ENCODE measurements around the gene CDH4.

CDH4 gene

DNA sequence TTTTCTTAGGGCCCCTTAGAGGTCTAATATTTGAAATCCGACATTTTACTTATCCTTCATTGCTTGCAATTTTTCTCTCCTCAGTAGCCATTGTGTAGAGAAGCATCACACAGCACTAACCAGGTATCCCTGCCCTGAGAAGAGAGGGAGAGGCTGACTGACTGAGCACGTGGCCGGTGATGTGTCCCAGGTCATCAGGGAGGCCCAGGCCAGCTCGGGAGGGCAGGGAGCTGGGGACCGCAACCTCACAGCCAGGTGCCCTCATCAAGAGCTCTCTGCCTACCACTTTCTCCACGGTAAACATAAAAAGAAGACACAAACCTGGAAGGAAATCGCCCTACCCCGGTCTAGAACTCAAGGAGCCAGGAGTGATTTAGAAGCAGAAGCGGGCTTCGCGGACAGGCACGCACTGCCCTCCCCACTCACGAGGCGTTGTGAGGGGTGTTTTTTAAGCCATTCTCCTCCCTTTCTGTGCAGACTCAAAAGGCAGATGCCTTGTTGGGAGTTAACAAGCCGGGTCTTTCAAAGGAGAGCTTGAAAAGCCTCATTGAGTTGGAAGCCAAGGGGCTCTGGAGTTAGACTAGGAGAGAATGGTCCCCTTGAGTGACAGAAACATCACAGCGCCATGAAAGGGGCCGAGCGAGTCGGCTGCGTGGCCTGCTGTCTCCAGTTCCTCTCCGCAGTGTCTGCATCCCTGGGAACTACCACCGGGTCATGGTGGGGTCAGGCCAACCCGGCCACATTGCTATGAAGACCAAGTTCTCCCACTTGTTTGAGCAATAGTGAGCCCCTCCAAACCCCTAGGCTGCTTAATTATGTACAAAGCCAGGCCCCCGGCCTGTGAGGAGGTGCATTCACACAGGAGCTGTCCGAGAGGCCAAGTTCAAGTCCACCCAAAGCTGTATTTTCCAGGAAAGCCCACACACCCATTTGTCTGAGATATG is 285.4 kb downstream of the CDH4 start:
- no peak for DNase-seq (ENCODE audit: low read depth)

- DNase-seq (ENCODE audit: low read depth) = no peak
Observed at GRCh38 chr20:61538183-61538942, 286.3 kb downstream of the CDH4 start.

DNA sequence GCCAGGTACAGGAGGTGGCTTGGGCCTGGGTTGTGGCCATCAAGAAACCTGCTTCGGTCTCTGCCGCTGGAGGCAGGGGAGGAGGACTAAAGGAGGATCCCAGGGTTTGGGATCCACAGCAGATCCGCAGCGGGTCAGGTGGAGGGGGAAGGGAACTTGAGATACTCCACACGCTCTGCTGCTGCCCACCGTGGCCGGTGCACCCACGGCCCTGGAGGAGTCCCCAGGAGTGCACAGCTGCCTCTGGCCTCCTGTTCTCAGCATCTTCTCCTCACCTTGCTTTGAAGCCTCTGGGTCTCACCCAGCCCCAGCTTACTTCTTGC is 286.8 kb downstream of the CDH4 start:
- no peak for DNase-seq (ENCODE audit: low read depth)

GRCh38 chr20:61539706-61540360 is 287.8 kb downstream of the CDH4 start:
- DNase-seq (ENCODE audit: low read depth) = no peak

- no peak for DNase-seq (ENCODE audit: low read depth)
Observed at GRCh38 chr20:61541537-61541936, 289.5 kb downstream of the CDH4 start.

- DNase-seq (ENCODE audit: low read depth) = no peak
Observed at GRCh38 chr20:61543086-61543485, 291.0 kb downstream of the CDH4 start.

DNA sequence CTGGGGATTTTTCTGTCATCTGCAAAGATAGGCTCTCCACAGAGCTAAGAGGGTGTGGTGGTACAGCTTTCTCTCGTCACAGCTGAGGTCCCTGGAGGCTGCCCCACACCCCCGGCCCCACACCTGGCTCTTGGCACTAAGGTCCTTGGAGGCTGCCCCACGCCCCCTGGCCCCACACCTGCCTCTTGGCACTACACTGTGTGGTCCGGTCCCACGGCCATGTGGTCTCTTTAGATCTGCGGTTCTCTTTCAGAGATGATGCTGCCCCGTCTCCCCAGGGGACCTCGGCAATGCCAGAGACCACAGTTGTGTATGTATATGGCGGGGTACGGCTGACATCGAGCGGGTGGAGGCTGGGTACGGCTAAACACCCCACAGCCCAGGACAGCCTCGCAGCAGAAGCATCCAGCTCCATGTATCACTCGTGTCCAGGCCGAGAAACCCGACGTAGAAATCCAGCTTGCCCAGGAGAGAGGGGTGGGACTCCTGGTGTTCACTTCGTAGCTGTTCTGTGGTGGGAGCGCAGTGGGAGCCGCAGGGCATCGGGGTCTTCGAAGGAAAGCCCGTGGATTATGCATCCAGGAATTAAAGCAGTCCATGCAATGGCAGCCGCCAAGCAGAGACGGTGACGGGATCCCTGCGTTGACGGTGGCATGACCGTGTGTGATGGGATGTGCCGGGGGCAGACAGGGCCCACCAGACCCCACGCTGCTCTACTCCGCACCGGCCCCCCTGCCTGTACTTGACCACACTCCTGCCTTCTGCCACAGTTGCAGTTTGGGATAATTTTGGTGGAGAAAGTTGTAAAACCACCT is 292.1 kb downstream of the CDH4 start:
- DNase-seq (ENCODE audit: low read depth) = no peak

GRCh38 chr20:61544910-61545889 is 293.1 kb downstream of the CDH4 start:
- no peak for DNase-seq (ENCODE audit: low read depth)

DNA sequence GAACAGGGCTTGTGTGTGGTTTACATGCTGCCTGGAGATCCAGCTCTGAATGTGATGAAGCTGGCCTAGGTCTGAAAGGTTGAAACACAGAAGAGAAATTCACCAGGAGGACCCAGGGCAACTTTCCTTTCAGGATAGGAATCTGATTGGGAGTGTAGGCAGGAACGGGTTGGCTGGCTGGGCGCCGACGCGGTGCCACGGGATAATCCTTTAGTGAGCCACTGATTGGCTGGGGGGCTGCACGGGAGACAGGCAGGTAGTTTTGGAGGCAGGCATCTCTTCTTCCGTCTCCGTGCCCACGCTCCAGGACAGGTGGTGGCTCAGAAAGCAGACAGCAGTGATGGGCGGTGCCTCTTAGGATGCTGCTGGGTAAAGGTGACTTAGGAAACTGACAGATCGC is 294.6 kb downstream of the CDH4 start:
- DNase-seq (ENCODE audit: low read depth) = no peak

DNA sequence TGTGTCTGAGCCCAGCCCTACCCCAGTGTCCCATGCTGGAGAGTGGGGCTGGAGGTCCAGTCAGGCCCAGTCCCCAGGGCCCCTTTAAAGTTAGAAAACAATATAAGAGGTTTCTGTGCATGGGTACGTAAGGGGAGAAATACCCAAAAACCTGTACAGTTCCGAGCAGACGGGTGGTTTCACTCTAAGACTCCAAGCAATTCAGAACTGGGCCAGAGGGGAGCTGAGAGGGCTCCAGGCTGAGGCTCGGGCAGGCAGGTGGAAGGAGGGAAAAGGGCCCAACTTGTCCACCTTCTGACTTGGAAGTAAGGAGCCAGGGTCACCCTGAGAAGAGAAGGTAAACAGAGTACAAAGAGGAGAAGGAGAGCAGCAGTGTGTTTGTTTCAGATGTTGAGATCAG is 296.0 kb downstream of the CDH4 start:
- no peak for DNase-seq (ENCODE audit: low read depth)

- no peak for DNase-seq (ENCODE audit: low read depth)
Observed at GRCh38 chr20:61549865-61550264, 297.8 kb downstream of the CDH4 start.

DNA sequence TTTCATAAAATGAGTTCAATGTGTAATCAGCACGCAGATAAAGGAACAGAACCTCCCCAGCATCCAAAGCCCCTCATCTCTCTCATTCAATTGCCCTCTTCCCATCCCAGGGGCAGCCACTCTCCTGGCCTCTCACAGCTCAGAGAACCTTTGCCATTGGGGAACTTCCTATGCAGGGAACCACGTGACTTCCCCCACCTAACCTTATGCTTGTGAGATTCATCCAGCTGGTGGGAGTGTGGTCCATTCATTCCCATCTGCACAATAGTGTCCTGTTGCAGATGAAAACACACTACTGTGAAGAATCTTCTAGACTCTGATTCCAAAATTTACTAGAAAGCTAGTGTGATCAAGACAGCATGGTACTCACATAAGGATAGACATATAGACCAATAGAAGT is 299.3 kb downstream of the CDH4 start:
- DNase-seq (ENCODE audit: low read depth) = no peak

- no peak for DNase-seq (ENCODE audit: low read depth)
Observed at GRCh38 chr20:61554617-61555016, 302.6 kb downstream of the CDH4 start.

GRCh38 chr20:61555566-61555965 is 303.5 kb downstream of the CDH4 start:
- peak; percentile 27 for DNase-seq (ENCODE audit: low read depth)

DNA sequence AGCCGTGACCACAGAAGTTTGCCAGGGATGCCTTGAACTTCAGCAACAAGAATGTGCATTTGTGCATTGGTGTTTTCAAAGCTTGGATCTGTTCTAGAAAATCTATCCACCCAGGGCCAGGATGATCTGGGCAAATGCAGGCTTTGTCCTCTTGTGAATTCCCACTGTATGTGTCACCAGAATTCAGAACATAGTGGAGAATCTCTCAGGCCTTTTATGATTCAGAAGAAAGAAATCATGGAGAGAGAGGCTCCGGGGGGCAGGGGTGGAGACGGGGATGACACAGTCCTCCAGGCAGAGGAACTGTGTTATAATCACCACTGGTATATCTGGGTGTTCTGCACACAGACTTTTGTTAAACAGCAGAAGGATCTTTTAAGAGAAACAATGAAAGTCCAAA is 304.1 kb downstream of the CDH4 start:
- peak; percentile 95 for DNase-seq (ENCODE audit: low read depth)

- DNase-seq (ENCODE audit: low read depth) = peak; percentile 31
Observed at GRCh38 chr20:61556673-61557072, 304.6 kb downstream of the CDH4 start.

- no peak for DNase-seq (ENCODE audit: low read depth)
Observed at GRCh38 chr20:61557621-61558020, 305.6 kb downstream of the CDH4 start.

GRCh38 chr20:61558726-61559125 is 306.7 kb downstream of the CDH4 start:
- DNase-seq (ENCODE audit: low read depth) = peak; percentile 52

GRCh38 chr20:61559706-61560315 is 307.8 kb downstream of the CDH4 start:
- no peak for DNase-seq (ENCODE audit: low read depth)

DNA sequence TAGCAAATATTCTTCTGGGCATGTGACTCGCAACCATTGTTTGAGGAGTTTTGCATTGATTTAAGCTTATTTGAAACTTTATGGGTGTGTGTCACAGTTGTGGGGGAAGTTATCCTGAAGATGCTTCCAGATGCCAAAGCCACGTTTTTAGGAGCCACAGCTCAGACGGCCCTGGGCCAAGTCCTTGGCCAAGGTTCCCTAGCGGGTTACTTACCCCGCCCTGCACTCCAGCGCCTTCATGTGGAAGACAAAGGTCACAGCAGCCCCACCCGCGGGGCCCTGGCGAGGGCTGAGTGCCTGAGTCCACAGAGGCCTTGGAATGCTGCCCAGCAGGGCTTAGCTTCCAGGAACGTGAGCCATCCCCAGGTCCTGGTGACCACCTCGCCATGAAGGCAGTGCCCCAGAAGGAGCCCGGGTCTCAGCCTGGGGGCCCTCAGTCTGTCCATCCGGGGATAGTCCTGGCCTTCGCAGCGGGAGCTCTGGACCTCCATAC is 308.3 kb downstream of the CDH4 start:
- peak; percentile 57 for DNase-seq (ENCODE audit: low read depth)
